Liver (tissue), 9 donors: ENCODE results near the gene TCFL5. TPM values are rescaled to one million over a fixed set of nuclear protein-coding genes. Genes with fewer than 3 reads are reported as not detected.

ENCODE experiments used
- DNase-seq: peaks from one replicate; pipeline ENCODE4 v3.0.0-alpha.2; 2017; ENCODE audit warnings: low spot score
- H3K27ac ChIP-seq, 2 donors: one replicate each; pipeline ENCODE4 v1.7.0; 2013; ENCODE audit warnings: inconsistent platforms in 2 of 2, low read length in 2 of 2, control low read depth in 1 of 2, low read depth in 1 of 2, mild to moderate bottlenecking in 1 of 2
- H3K27me3 ChIP-seq, 4 donors: one replicate each; pipeline versions ENCODE4 v1.6.1 to v1.7.0; 2013; ENCODE audit warnings: low read length in 3 of 4, inconsistent platforms in 1 of 4, mild to moderate bottlenecking in 1 of 4, moderate library complexity in 1 of 4; ENCODE audit not compliant: control insufficient read depth in 4 of 4, insufficient read depth in 4 of 4
- H3K36me3 ChIP-seq, 4 donors: one replicate each; pipeline versions ENCODE4 v1.6.1 to v1.7.0; 2013; ENCODE audit warnings: low read length in 3 of 4, mild to moderate bottlenecking in 3 of 4, low read depth in 1 of 4, moderate library complexity in 1 of 4; ENCODE audit not compliant: control insufficient read depth in 4 of 4, insufficient read depth in 3 of 4
- H3K4me1 ChIP-seq, 4 donors: one replicate each; pipeline versions ENCODE4 v1.6.1 to v1.7.0; 2013; ENCODE audit warnings: low read length in 3 of 4, mild to moderate bottlenecking in 3 of 4, moderate library complexity in 1 of 4; ENCODE audit not compliant: control insufficient read depth in 4 of 4, insufficient read depth in 4 of 4
- H3K4me3 ChIP-seq, 3 donors: one replicate each; pipeline versions ENCODE4 v1.6.1 to v1.7.0; 2013; ENCODE audit warnings: low read length in 3 of 3, control low read depth in 1 of 3, low read depth in 1 of 3, mild to moderate bottlenecking in 1 of 3
- H3K9ac ChIP-seq, 2 donors: one replicate each; pipeline ENCODE4 v1.7.0; 2013; ENCODE audit warnings: low read length in 2 of 2, mild to moderate bottlenecking in 2 of 2, moderate library complexity in 2 of 2, control low read depth in 1 of 2, low read depth in 1 of 2
- H3K9me3 ChIP-seq, 4 donors: one replicate each; pipeline versions ENCODE4 v1.6.1 to v1.7.0; 2013; ENCODE audit warnings: low read length in 3 of 4; ENCODE audit not compliant: control insufficient read depth in 4 of 4
- CTCF ChIP-seq: fragments of 150-350 bp; IDR thresholded peaks from 2 replicates; pipeline ENCODE4 v1.5.1; 2017; ENCODE audit warnings: improper control_type of control experiment, low read depth, low read length; ENCODE audit not compliant: missing input control
- FOXA2 ChIP-seq: IDR thresholded peaks from 2 replicates; pipeline ENCODE4 v1.6.1; 2016; ENCODE audit warnings: antibody characterized with exemption
- GABPA ChIP-seq, 2 donors: IDR thresholded peaks in 1 of 2; conservative IDR thresholded peaks in 1 of 2; 2 replicates each; pipeline ENCODE4 v1.6.1; 2016; ENCODE audit warnings: antibody characterized with exemption in 2 of 2, mild to moderate bottlenecking in 1 of 2, moderate library complexity in 1 of 2
- HNF4A ChIP-seq, 2 donors: conservative IDR thresholded peaks; 2 replicates each; pipeline ENCODE4 v1.6.1; 2016; ENCODE audit warnings: antibody characterized with exemption in 2 of 2, mild to moderate bottlenecking in 2 of 2
- HNF4G ChIP-seq: IDR thresholded peaks from 2 replicates; pipeline ENCODE4 v1.6.1; 2016; ENCODE audit warnings: antibody characterized with exemption
- JUND ChIP-seq, 2 donors: IDR thresholded peaks; 2 replicates each; pipeline ENCODE4 v1.6.1; 2016; ENCODE audit warnings: antibody characterized with exemption in 2 of 2
- NR2F2 ChIP-seq: IDR thresholded peaks from 2 replicates; pipeline ENCODE4 v1.6.1; 2016; ENCODE audit warnings: antibody characterized with exemption
- RAD21 ChIP-seq, 2 donors: IDR thresholded peaks; 2 replicates each; pipeline ENCODE4 v1.6.1; 2016; ENCODE audit warnings: antibody characterized with exemption in 2 of 2, mild to moderate bottlenecking in 2 of 2
- RXRA ChIP-seq, 2 donors: IDR thresholded peaks; 2 replicates each; pipeline ENCODE4 v1.6.1; 2017 to 2018; ENCODE audit warnings: antibody characterized with exemption in 2 of 2, mild to moderate bottlenecking in 1 of 2
- SP1 ChIP-seq: IDR thresholded peaks from 2 replicates; pipeline ENCODE4 v1.6.1; 2018; ENCODE audit warnings: antibody characterized with exemption, mild to moderate bottlenecking
- YY1 ChIP-seq: IDR thresholded peaks from 2 replicates; pipeline ENCODE4 v1.6.1; 2016; ENCODE audit warnings: antibody characterized with exemption, mild to moderate bottlenecking
- WGBS: extraction: QIAGEN DNeasy Blood & Tissue Kit; methylation state at CpG from one replicate; pipeline ENCODE4 v1.1.7; 2013; 5-methylcytosine and 5-hydroxymethylcytosine counted together
- polyA plus RNA-seq, 2 donors: library from polyadenylated mRNA; stranded (reverse) in 1 of 2; unstranded in 1 of 2; fragments of 200-250 nt in 1 of 2; fragments of >200 nt in 1 of 2; fragmentation: Nextera tagmentation in 1 of 2; extraction: Ambion mirVana in 1 of 2; gene quantifications; one replicate each; pipeline versions ENCODE4 v1.2.1 to v1.2.3, GENCODE V29; 2013 to 2015
- total RNA-seq, 2 donors: library from RNA; depleted of rRNA; stranded (reverse); fragments of >200 nt; gene quantifications; one replicate each; pipeline ENCODE4 v1.2.3, GENCODE V29; 2014
- TF ChIP-seq, protein P1 (sequence below): IDR thresholded peaks from 2 replicates; pipeline ENCODE4 v1.6.1; 2016; ENCODE audit warnings: antibody characterized with exemption, mild to moderate bottlenecking
- TF ChIP-seq, protein P2 (sequence below): IDR thresholded peaks from 2 replicates; pipeline ENCODE4 v1.6.1; 2016; ENCODE audit warnings: antibody characterized with exemption
- TF ChIP-seq, protein P3 (sequence below): IDR thresholded peaks from 2 replicates; pipeline ENCODE4 v1.6.1; 2016; ENCODE audit warnings: antibody characterized with exemption
- donor health status: healthy.
- donor health status: healthy.
- donor health status: healthy.
- donor health status: healthy.
- donor health status: healthy.

Gene TCFL5
- total and polyA plus RNA-seq, 4 donors: 0.79 to 3.8 (median 2.2) TPM

DNA sequence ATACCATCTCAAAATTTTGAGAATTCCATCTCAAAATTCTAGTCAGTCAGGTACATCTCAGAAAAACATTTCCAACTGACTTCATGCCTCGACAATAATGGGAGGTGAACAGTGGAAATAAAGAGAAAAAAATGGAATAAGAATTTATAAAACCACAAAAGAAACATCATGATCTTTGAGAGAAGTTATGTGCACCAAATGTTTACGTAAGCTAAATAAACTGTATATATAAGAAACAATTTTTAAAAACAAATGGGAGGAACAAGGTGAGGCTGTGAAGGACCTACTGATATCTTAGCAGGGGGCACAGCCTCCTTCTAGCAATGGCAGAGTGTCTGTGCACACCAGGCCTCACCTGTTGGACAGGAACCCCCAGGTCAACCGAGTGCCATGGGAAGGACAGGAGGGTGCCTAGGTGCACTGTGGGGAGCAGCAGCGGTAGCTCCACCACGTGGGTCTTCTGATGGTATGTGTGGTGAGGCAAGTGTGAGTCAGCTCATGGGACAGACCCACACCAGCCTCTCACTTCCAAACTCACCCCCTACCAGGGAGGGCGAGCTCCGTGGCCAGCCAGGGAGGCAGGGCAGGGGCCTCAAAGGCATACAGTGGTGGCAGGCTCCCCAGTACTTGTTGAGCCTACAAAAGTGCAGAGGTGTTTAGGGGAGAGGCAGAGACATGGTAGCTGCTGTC is 41.4 kb upstream of the TCFL5 start:
- H3K36me3 ChIP-seq: peaks cover 12 to 50% (median 41%) of the 10 kb centered on the region in 4 donors
- DNase-seq: no peak
- H3K4me3 ChIP-seq: no peak overlapping the region
- H3K27ac ChIP-seq: no peak overlapping the region
- no peaks in the 10 kb centered on the region for H3K9me3 ChIP-seq
- H3K4me1 ChIP-seq: peaks cover 5 to 33% (median 18%) of the 10 kb centered on the region in 4 donors
- 86% methylated on average over 7 of the region's 7 CpGs for WGBS
- H3K27me3 ChIP-seq: no peaks in the 10 kb centered on the region
- no peak overlapping the region for H3K9ac ChIP-seq
- TF ChIP-seq SP1 (no peak), RXRA (IDR thresholded peaks at IDR 0.05) (no peak), HNF4G (no peak), CTCF (no peak), GABPA (IDR thresholded peaks at IDR 0.05 in 1 of 2, conservative IDR thresholded peaks at IDR 0.05 in 1 of 2) (no peak), JUND (IDR thresholded peaks at IDR 0.05) (no peak), RAD21 (IDR thresholded peaks at IDR 0.05) (no peak), HNF4A (conservative IDR thresholded peaks at IDR 0.05) (no peak)
- TF ChIP-seq, protein P1, sequence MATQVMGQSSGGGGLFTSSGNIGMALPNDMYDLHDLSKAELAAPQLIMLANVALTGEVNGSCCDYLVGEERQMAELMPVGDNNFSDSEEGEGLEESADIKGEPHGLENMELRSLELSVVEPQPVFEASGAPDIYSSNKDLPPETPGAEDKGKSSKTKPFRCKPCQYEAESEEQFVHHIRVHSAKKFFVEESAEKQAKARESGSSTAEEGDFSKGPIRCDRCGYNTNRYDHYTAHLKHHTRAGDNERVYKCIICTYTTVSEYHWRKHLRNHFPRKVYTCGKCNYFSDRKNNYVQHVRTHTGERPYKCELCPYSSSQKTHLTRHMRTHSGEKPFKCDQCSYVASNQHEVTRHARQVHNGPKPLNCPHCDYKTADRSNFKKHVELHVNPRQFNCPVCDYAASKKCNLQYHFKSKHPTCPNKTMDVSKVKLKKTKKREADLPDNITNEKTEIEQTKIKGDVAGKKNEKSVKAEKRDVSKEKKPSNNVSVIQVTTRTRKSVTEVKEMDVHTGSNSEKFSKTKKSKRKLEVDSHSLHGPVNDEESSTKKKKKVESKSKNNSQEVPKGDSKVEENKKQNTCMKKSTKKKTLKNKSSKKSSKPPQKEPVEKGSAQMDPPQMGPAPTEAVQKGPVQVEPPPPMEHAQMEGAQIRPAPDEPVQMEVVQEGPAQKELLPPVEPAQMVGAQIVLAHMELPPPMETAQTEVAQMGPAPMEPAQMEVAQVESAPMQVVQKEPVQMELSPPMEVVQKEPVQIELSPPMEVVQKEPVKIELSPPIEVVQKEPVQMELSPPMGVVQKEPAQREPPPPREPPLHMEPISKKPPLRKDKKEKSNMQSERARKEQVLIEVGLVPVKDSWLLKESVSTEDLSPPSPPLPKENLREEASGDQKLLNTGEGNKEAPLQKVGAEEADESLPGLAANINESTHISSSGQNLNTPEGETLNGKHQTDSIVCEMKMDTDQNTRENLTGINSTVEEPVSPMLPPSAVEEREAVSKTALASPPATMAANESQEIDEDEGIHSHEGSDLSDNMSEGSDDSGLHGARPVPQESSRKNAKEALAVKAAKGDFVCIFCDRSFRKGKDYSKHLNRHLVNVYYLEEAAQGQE: no peak

- Histone ChIP-seq H3K9me3 (no peaks in the 10 kb centered on the region), H3K9ac (no peak overlapping the region), H3K27ac (no peak overlapping the region), H3K4me3 (no peak overlapping the region), H3K4me1 (peaks cover 5 to 30% (median 16%) of the 10 kb centered on the region in 4 donors), H3K27me3 (no peaks in the 10 kb centered on the region), H3K36me3 (peaks cover 12 to 41% (median 34%) of the 10 kb centered on the region in 4 donors)
- TF ChIP-seq, protein P2, sequence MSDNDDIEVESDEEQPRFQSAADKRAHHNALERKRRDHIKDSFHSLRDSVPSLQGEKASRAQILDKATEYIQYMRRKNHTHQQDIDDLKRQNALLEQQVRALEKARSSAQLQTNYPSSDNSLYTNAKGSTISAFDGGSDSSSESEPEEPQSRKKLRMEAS: no peak
- TF ChIP-seq FOXA2 (no peak), RAD21 (IDR thresholded peaks at IDR 0.05) (no peak), NR2F2 (no peak), HNF4G (no peak), YY1 (no peak)
- TF ChIP-seq, protein P3, sequence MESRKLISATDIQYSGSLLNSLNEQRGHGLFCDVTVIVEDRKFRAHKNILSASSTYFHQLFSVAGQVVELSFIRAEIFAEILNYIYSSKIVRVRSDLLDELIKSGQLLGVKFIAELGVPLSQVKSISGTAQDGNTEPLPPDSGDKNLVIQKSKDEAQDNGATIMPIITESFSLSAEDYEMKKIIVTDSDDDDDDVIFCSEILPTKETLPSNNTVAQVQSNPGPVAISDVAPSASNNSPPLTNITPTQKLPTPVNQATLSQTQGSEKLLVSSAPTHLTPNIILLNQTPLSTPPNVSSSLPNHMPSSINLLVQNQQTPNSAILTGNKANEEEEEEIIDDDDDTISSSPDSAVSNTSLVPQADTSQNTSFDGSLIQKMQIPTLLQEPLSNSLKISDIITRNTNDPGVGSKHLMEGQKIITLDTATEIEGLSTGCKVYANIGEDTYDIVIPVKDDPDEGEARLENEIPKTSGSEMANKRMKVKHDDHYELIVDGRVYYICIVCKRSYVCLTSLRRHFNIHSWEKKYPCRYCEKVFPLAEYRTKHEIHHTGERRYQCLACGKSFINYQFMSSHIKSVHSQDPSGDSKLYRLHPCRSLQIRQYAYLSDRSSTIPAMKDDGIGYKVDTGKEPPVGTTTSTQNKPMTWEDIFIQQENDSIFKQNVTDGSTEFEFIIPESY: no peak
- WGBS: 94% methylated on average over 11 of the region's 11 CpGs
- no peak for DNase-seq
Observed at GRCh38 chr20:62901891-62902290, 40.3 kb upstream of the TCFL5 start.
